ENCODE results near the gene ALOX15.

GRCh38 chr17:4607773-4608187 is 33.7 kb downstream of the ALOX15 start:
- TF ChIP-seq CTCF (IDR thresholded peaks at IDR 0.05), result no peak
- no peak for TF ChIP-seq POLR2AphosphoS5 (IDR thresholded peaks at IDR 0.05)
- no peak for TF ChIP-seq POLR2A (IDR thresholded peaks at IDR 0.05)
